Fibroblast of villous mesenchyme (primary cell): ENCODE measurements around the gene GCN1. TPM values are rescaled to one million over a fixed set of nuclear protein-coding genes. Genes with fewer than 3 reads are reported as not detected.
A peak's percentile ranks its signal among the peaks of the same experiment; 100 is the strongest.

Source experiments
- DNase-seq: peaks from one replicate; pipeline ENCODE4 v3.0.0-alpha.2; 2010; ENCODE audit warnings: low read depth
- H3K4me3 ChIP-seq: 2 replicates; pipeline ENCODE4 v1.5.1; 2011; ENCODE audit warnings: low read depth, mild to moderate bottlenecking, low read length
- CTCF ChIP-seq: IDR thresholded peaks from 2 replicates; pipeline ENCODE4 v1.5.1; 2012; ENCODE audit warnings: low read depth, mild to moderate bottlenecking, low read length; ENCODE audit not compliant: insufficient read depth
- total RNA-seq: library from RNA; depleted of rRNA; stranded (reverse); fragments of >200 nt; gene quantifications from 2 replicates; pipeline ENCODE4 v1.2.3, GENCODE V29; 2012

The GCN1 gene
- total RNA-seq, 1 donor, result 210 TPM

- no peak overlapping the region for H3K4me3 ChIP-seq
- no peak for DNase-seq
- TF ChIP-seq CTCF, result no peak
Measured at GRCh38 chr12:120103371-120103770, 91.1 kb downstream of the GCN1 start.

- no peak for DNase-seq
- H3K4me3 ChIP-seq, result no peak overlapping the region
- no peak for TF ChIP-seq CTCF
Measured at GRCh38 chr12:120103044-120103338, 91.5 kb downstream of the GCN1 start.

- no peak for TF ChIP-seq CTCF
- DNase-seq, result no peak
- no peak overlapping the region for H3K4me3 ChIP-seq
Measured at GRCh38 chr12:120102189-120103043, 92.1 kb downstream of the GCN1 start.

- no peak overlapping the region for H3K4me3 ChIP-seq
- DNase-seq, result no peak
Measured at GRCh38 chr12:120101617-120102016, 92.9 kb downstream of the GCN1 start.

GRCh38 chr12:120101182-120101581, 93.3 kb downstream of the GCN1 start:
- no peak for TF ChIP-seq CTCF
- H3K4me3 ChIP-seq, result no peak overlapping the region
- DNase-seq, result peak; percentile 30

More at GRCh38 chr12:120101617-120102016, 92.9 kb downstream of the GCN1 start:
- TF ChIP-seq CTCF, result no peak

- peak; percentile 33 for DNase-seq
- TF ChIP-seq CTCF, result no peak
- no peak overlapping the region for H3K4me3 ChIP-seq
Measured at GRCh38 chr12:120100630-120101029, 93.9 kb downstream of the GCN1 start.

GRCh38 chr12:120099738-120100137, 94.8 kb downstream of the GCN1 start:
- no peak overlapping the region for H3K4me3 ChIP-seq
- DNase-seq, result no peak
- TF ChIP-seq CTCF, result no peak
